ENCODE measurements around the gene GPA33.

Gene GPA33

GRCh38 chr1:167071286-167071685 is 18.9 kb downstream of the GPA33 start:
- CTCF ChIA-PET: interaction anchor here (0.9 kb wide), 1 partner anchor 11 kb away, joined by 3 read pairs; no protein-coding TSS in a partner anchor

GRCh38 chr1:167068761-167069160 is 21.4 kb downstream of the GPA33 start:
- ChIA-PET POLR2A (interaction anchor here (0.5 kb wide), 1 partner anchor 1149 kb away, joined by 4 read pairs; no protein-coding TSS in a partner anchor), CTCF (interaction anchor here (0.6 to 1.1 kb wide), 6 partner anchors 8 to 152 kb away, joined by 3 to 7 read pairs (median 3); partner anchors contain the start of gene POU2F1)
- Histone ChIP-seq H3K27ac (ENCODE audit: extremely low read depth, low read depth, low read length) (no peak overlapping the region), H3K36me3 (ENCODE audit: control insufficient read depth in 2 of 2, insufficient read depth in 1 of 2, low read length in 2 of 2) (no peaks in the 10 kb centered on the region), H3K4me3 (ENCODE audit: low read depth, low read length) (no peak overlapping the region), H3K4me1 (ENCODE audit: control insufficient read depth, insufficient read depth, low read length) (no peaks in the 10 kb centered on the region), H3K9me3 (ENCODE audit: control insufficient read depth, insufficient read depth, low read depth, low read length) (no peaks in the 10 kb centered on the region)
- TF ChIP-seq GLI2 (tag by site-specific recombination; IDR thresholded peaks at IDR 0.05; ENCODE audit: borderline replicate concordance, low read depth): no peak
- TF ChIP-seq ZBTB26 (tag by site-specific recombination; optimal IDR thresholded peaks at IDR 0.05): no peak
- TF ChIP-seq OSR2 (tag by site-specific recombination; IDR thresholded peaks at IDR 0.05): no peak
- TF ChIP-seq ZNF76 (tag by site-specific recombination; IDR thresholded peaks at IDR 0.05; ENCODE audit: borderline replicate concordance, low read depth): no peak
- TF ChIP-seq BCL6B (tag by site-specific recombination; IDR thresholded peaks at IDR 0.05): no peak
- TF ChIP-seq ZNF777 (tag by site-specific recombination; IDR thresholded peaks at IDR 0.05; ENCODE audit: borderline replicate concordance): no peak
- no peak for TF ChIP-seq KLF10 (tag by site-specific recombination; IDR thresholded peaks at IDR 0.05)
- no peak for TF ChIP-seq ZNF211 (tag by site-specific recombination; IDR thresholded peaks at IDR 0.05; ENCODE audit: low read depth)
- TF ChIP-seq ZNF423 (tag by site-specific recombination; IDR thresholded peaks at IDR 0.05): no peak
- TF ChIP-seq ZNF626 (tag by site-specific recombination; IDR thresholded peaks at IDR 0.05): no peak
- no peak for TF ChIP-seq ZBTB8A (tag by site-specific recombination; IDR thresholded peaks at IDR 0.05)
- TF ChIP-seq ZBTB21 (tag by site-specific recombination; IDR thresholded peaks at IDR 0.05): no peak

More at GRCh38 chr1:167071286-167071685, 18.9 kb downstream of the GPA33 start:
- H3K4me3 ChIP-seq (ENCODE audit: low read depth, low read length): no peak overlapping the region
- TF ChIP-seq ZNF777 (tag by site-specific recombination; IDR thresholded peaks at IDR 0.05; ENCODE audit: borderline replicate concordance): no peak
- no peak for TF ChIP-seq ZNF266 (tag by site-specific recombination; IDR thresholded peaks at IDR 0.05; ENCODE audit: low read depth)
- no peak for TF ChIP-seq PRDM10 (tag by site-specific recombination; IDR thresholded peaks at IDR 0.05)
- no peak for TF ChIP-seq MYNN (tag by site-specific recombination; IDR thresholded peaks at IDR 0.05; ENCODE audit: borderline replicate concordance)
- TF ChIP-seq RBAK (tag by site-specific recombination; IDR thresholded peaks at IDR 0.05): no peak
- TF ChIP-seq, protein P1, sequence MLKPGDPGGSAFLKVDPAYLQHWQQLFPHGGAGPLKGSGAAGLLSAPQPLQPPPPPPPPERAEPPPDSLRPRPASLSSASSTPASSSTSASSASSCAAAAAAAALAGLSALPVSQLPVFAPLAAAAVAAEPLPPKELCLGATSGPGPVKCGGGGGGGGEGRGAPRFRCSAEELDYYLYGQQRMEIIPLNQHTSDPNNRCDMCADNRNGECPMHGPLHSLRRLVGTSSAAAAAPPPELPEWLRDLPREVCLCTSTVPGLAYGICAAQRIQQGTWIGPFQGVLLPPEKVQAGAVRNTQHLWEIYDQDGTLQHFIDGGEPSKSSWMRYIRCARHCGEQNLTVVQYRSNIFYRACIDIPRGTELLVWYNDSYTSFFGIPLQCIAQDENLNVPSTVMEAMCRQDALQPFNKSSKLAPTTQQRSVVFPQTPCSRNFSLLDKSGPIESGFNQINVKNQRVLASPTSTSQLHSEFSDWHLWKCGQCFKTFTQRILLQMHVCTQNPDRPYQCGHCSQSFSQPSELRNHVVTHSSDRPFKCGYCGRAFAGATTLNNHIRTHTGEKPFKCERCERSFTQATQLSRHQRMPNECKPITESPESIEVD (tag by site-specific recombination; IDR thresholded peaks at IDR 0.05): no peak
- no peak for TF ChIP-seq ZBTB48 (tag by site-specific recombination; IDR thresholded peaks at IDR 0.05)
- TF ChIP-seq ZNF155 (tag by site-specific recombination; IDR thresholded peaks at IDR 0.05): no peak
- no peak for TF ChIP-seq ZNF350 (tag by site-specific recombination; IDR thresholded peaks at IDR 0.05)
- no peak for TF ChIP-seq ZNF335 (tag by site-specific recombination; conservative IDR thresholded peaks at IDR 0.05)
- TF ChIP-seq ZNF76 (tag by site-specific recombination; IDR thresholded peaks at IDR 0.05; ENCODE audit: borderline replicate concordance, low read depth): no peak
- no peak for TF ChIP-seq ZBTB26 (tag by site-specific recombination; optimal IDR thresholded peaks at IDR 0.05)
- no peaks in the 10 kb centered on the region for H3K4me1 ChIP-seq (ENCODE audit: control insufficient read depth, insufficient read depth, low read length)
- no peak overlapping the region for H3K27ac ChIP-seq (ENCODE audit: extremely low read depth, low read depth, low read length)
- POLR2A ChIA-PET: interaction anchor here (0.7 kb wide), 3 partner anchors 91 to 433 kb away, joined by 3 read pairs; partner anchors contain the start of gene POU2F1
- H3K36me3 ChIP-seq (ENCODE audit: control insufficient read depth in 2 of 2, insufficient read depth in 1 of 2, low read length in 2 of 2): no peaks in the 10 kb centered on the region
- H3K9me3 ChIP-seq (ENCODE audit: control insufficient read depth, insufficient read depth, low read depth, low read length): no peaks in the 10 kb centered on the region
